ENCODE results near the gene PIGS.
"Not testable (repeated sequence)": the region's sequence is repeated elsewhere in the genome, so short reads cannot be mapped to it uniquely, and the experiment has no call there.

Gene PIGS

DNA sequence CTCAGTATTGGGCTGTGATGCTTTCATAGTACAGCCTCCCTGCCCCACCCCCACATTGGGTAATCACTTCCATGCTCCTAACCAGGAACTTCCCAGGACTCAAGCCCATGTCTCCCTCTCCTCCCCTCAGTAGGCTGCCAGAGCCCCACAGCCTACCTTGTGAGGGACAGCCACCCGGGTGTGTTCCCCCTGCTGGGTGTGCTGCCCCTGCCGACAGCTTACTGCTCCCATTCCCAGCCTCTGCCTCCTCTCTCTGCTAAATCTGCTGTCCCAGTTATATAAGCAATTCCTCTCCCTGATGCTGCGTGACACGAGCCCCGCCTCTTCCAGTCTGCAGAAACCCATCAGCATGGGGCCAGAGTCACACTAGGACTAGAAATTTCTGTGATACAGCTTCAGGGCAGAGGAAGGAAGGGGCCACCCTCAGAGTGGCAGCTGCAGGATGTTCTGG lies 42.6 kb upstream of the PIGS start, which contains the start of gene RSKR:
TSS of gene RSKR (minus strand) at position 255 of the 451 bp plus-strand sequence. CDS start at position 231, 24 bp downstream.
- H3K36me3 ChIP-seq (replicated peaks) = peaks cover 73% of the 10 kb centered on the region

DNA sequence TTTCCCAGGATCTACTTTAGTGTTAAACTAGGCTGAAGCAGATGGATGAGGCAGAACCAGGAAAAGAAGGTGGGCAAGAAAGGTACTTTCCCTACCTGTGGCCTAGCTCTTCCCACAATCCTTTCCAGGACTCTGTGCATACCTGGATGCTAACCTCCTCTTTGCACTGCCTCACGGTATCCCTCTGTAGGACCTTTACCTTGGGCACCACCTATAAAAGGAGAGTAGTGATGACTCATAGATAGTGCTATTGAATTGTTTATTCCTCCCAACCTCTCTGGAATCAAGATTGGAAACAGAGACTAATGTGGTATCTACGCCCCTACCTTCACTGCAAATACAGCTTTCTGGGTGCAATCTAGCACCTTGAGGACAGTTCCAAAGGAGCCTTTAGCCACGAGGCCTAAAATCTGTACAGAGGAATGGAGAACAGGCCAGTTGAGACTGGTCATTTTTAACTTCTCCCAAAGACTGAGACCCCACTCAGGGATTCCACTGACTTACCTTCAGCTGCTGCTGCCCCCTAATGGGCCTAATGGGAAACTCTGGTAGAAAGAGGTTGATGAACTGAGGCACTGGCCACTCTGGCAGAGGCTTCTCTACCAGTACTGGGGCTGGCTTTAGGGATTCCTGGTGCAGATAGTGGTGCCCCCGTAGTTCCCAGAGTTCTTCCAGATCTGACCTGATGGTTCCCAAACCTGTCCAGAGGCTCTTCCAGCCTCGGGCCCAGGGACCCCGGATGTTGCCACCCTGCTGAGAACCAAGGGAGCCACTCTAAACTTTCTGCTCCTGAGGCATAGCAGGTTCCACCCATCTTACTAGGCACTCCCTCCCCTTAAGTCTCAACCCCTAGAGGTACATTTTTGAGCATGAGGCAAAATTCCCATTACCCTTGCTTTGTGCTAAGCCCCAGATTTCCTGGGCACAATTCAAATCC lies 41.9 kb upstream of the PIGS start:
- H3K27ac ChIP-seq = no peak overlapping the region
- in situ Hi-C loops (cut with HindIII; ENCODE audit: low pct_ligation_motif_present, low sequenced_read_pairs) = no loop called here
- DNase-seq = peak; percentile 42
- H3K4me3 ChIP-seq (ENCODE audit: low read depth, low read length) = no peak overlapping the region
- H3K36me3 ChIP-seq (replicated peaks) = peaks cover 65% of the 10 kb centered on the region
- TF ChIP-seq, protein P1, sequence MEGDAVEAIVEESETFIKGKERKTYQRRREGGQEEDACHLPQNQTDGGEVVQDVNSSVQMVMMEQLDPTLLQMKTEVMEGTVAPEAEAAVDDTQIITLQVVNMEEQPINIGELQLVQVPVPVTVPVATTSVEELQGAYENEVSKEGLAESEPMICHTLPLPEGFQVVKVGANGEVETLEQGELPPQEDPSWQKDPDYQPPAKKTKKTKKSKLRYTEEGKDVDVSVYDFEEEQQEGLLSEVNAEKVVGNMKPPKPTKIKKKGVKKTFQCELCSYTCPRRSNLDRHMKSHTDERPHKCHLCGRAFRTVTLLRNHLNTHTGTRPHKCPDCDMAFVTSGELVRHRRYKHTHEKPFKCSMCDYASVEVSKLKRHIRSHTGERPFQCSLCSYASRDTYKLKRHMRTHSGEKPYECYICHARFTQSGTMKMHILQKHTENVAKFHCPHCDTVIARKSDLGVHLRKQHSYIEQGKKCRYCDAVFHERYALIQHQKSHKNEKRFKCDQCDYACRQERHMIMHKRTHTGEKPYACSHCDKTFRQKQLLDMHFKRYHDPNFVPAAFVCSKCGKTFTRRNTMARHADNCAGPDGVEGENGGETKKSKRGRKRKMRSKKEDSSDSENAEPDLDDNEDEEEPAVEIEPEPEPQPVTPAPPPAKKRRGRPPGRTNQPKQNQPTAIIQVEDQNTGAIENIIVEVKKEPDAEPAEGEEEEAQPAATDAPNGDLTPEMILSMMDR (IDR thresholded peaks at IDR 0.05; ENCODE audit: low read depth, low read length, missing control alignments) = peak; percentile 87
- no peaks in the 10 kb centered on the region for H3K27me3 ChIP-seq (replicated peaks)

More for the DNA sequence above, 42.6 kb upstream of the PIGS start, which contains the start of gene RSKR:
- in situ Hi-C loops (cut with HindIII; ENCODE audit: low pct_ligation_motif_present, low sequenced_read_pairs) = no loop called here
- DNase-seq = no peak
- no peaks in the 10 kb centered on the region for H3K27me3 ChIP-seq (replicated peaks)
- TF ChIP-seq, protein P1 (IDR thresholded peaks at IDR 0.05; ENCODE audit: low read depth, low read length, missing control alignments) = no peak
- H3K27ac ChIP-seq = no peak within 1 kb of the TSS
- no peak within 1 kb of the TSS for H3K4me3 ChIP-seq (ENCODE audit: low read depth, low read length)

DNA sequence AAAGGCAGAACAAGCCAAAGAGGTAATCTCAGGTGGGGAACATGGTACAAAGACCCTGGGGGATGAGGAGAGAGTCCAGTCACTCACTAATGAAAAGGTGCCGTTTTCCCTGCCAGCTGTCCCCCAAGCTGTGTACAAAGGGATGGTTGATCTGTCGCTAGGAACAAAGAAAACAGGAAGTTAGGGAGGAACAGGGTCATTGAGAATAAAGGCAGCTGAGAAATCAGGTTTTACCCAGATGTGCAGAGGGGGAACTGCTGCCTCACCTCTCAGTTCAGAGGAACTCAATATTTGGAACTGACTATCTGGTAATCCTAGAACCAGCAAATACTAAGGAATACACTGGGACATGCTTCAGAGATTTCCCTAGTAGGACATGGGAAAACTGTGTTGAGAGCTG lies 41.2 kb upstream of the PIGS start:
- no peak overlapping the region for H3K4me3 ChIP-seq (ENCODE audit: low read depth, low read length)
- in situ Hi-C loops (cut with HindIII; ENCODE audit: low pct_ligation_motif_present, low sequenced_read_pairs) = no loop called here
- H3K36me3 ChIP-seq (replicated peaks) = peaks cover 60% of the 10 kb centered on the region
- TF ChIP-seq, protein P1 (IDR thresholded peaks at IDR 0.05; ENCODE audit: low read depth, low read length, missing control alignments) = no peak
- DNase-seq = no peak
- H3K27me3 ChIP-seq (replicated peaks) = no peaks in the 10 kb centered on the region
- no peak overlapping the region for H3K27ac ChIP-seq

DNA sequence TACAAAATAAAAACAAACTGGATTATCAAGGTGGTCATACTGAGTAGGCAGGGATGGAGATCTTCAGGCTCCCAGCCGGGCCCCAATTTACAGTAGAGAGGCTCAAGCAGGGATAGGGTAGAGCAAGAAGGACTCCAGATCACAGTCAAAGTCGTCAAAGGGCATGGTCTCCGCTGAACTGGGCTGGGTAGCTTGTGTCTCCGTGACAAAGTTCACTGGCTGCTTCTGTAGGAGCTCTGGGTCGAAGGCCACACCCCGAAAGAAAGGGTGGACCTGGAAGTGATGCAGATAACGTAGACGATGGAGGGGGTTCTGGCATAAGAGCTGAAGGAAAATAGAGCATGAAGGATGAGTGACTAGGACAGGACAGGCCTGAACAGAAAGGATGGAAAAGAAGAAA lies 39.1 kb upstream of the PIGS start:
- DNase-seq = no peak
- Histone ChIP-seq H3K27ac (no peak overlapping the region), H3K27me3 (replicated peaks) (no peaks in the 10 kb centered on the region), H3K36me3 (replicated peaks) (peaks cover 40% of the 10 kb centered on the region), H3K4me3 (ENCODE audit: low read depth, low read length) (no peak overlapping the region)
- in situ Hi-C loops (cut with HindIII; ENCODE audit: low pct_ligation_motif_present, low sequenced_read_pairs) = no loop called here
- TF ChIP-seq, protein P1 (IDR thresholded peaks at IDR 0.05; ENCODE audit: low read depth, low read length, missing control alignments) = no peak

DNA sequence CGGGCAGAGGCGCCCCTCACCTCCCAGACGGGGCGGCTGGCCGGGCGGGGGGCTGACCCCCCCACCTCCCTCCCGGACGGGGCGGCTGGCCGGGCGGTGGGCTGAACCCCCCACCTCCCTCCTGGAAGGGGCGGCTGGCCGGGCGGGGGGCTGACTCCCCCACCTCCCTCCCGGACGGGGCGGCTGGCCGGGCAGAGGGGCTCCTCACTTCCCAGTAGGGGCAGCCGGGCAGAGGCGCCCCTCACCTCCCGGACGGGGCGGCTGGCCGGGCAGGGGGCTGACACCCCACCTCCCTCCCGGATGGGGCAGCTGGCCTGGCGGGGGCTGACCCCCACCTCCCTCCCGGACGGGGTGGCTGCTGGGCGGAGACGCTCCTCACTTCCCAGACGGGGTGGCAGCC lies 32.7 kb upstream of the PIGS start:
- DNase-seq; H3K27me3 ChIP-seq (replicated peaks); H3K27ac ChIP-seq; H3K4me3 ChIP-seq (ENCODE audit: low read depth, low read length); H3K36me3 ChIP-seq (replicated peaks); in situ Hi-C loops (cut with HindIII; ENCODE audit: low pct_ligation_motif_present, low sequenced_read_pairs): not testable (repeated sequence)

DNA sequence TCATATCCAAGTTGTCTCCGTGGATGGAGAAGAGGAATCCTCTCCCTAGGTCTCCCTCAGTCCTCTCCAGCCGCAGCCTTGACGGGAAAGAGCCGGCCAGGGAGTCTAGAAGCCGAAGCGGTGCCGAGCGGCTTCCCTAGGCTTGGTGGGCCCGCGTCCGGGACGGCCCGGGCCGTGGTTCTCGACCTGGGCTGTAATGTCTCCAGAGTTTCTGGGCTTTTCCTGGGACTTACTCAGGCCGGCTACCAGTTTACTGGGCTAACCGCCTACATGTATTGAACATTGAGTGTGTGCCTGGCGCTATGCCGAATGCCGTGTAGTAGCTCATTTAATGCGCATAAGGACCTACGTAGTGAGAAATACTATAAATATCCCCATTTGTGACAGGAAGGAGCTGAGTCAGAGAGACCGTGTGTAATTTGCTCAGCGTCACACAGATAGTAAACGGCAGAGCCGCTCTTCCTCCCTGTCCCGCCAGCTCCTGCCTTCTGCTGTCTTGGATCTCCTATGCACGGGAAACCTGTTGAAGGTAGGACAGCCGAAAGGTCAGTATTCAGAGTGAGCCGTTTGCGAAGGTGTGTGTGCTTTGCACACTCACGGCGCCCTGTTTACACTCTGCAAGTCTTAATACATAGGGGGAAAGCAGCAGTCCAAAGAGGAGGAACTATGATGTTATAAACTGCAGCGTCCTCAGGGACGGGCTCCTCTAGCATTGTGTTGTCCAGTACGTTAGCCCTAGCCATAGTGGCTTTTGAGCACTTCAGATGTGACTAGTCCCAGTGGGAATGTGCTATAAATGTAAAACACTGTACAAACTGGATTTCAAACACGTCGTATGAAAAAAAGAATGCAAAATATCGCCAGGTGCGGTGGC lies 28.2 kb upstream of the PIGS start:
- in situ Hi-C loops (cut with HindIII; ENCODE audit: low pct_ligation_motif_present, low sequenced_read_pairs) = no loop called here
- H3K27ac ChIP-seq = peak overlapping the region; percentile 88
- DNase-seq = peak; percentile 90
- TF ChIP-seq, protein P1 (IDR thresholded peaks at IDR 0.05; ENCODE audit: low read depth, low read length, missing control alignments) = no peak
- no peaks in the 10 kb centered on the region for H3K36me3 ChIP-seq (replicated peaks)
- H3K4me3 ChIP-seq (ENCODE audit: low read depth, low read length) = peak overlapping the region; percentile 87
- H3K27me3 ChIP-seq (replicated peaks) = no peaks in the 10 kb centered on the region

Data from brain microvascular endothelial cell (primary cell).